A673 (cell line): ENCODE results near the gene VEGFC. TPM values are rescaled to one million over a fixed set of nuclear protein-coding genes. Genes with fewer than 3 reads are reported as not detected.

Experiments
- BruUV-seq: library from RNA; stranded (reverse); fragments of 400-500 nt; replicated peaks from 2 replicates; lab custom pipeline; 2021; lab: Mats Ljungman, UMichigan
- CTCF ChIA-PET: fragments of 300-600 bp; sonication (Branson Sonifier 250); formaldehyde crosslinking; loops from one replicate; lab custom pipeline; 2022; ENCODE audit warnings: antibody characterized with exemption; lab: Charles Lee
- POLR2A ChIA-PET: fragments of 300-600 bp; sonication (Branson Sonifier 250); formaldehyde crosslinking; loops from one replicate; lab custom pipeline; 2022; ENCODE audit warnings: antibody characterized with exemption; ENCODE audit not compliant: low non-redundant PET; lab: Charles Lee
- DNase-seq: peaks from one replicate; pipeline ENCODE4 v3.0.0-alpha.2; 2015; ENCODE audit warnings: low spot score
- H3K27ac ChIP-seq: fragments of 200-600 bp; sonication (generic); 2 replicates; pipeline ENCODE4 v1.5.1; 2016; ENCODE audit warnings: mixed run types, low read depth, mild to moderate bottlenecking, mixed read lengths, antibody characterized with exemption, low read length; ENCODE audit not compliant: poor library complexity, severe bottlenecking
- H3K27me3 ChIP-seq: fragments of 200-600 bp; sonication (generic); replicated peaks from 2 replicates; pipeline ENCODE4 v1.6.1; 2017; ENCODE audit warnings: mixed run types, low read depth, mild to moderate bottlenecking, mixed read lengths, antibody characterized with exemption, low read length; ENCODE audit not compliant: insufficient read depth, poor library complexity
- H3K36me3 ChIP-seq: fragments of 200-600 bp; sonication (generic); 2 replicates; pipeline ENCODE4 v1.6.1; 2016; ENCODE audit warnings: mixed run types, mild to moderate bottlenecking, mixed read lengths, antibody characterized with exemption, low read length; ENCODE audit not compliant: insufficient read depth, poor library complexity, severe bottlenecking
- H3K4me1 ChIP-seq: fragments of 200-600 bp; sonication (generic); 2 replicates; pipeline ENCODE4 v1.6.1; 2017; ENCODE audit warnings: mixed run types, mild to moderate bottlenecking, mixed read lengths, antibody characterized with exemption, low read length; ENCODE audit not compliant: insufficient read depth, poor library complexity, severe bottlenecking
- H3K4me3 ChIP-seq: fragments of 200-600 bp; sonication (generic); 2 replicates; pipeline ENCODE4 v1.5.1; 2016; ENCODE audit warnings: low read depth, mixed run types, mild to moderate bottlenecking, mixed read lengths, low read length; ENCODE audit not compliant: poor library complexity, severe bottlenecking
- H3K9me3 ChIP-seq: fragments of 200-600 bp; sonication (generic); 2 replicates; pipeline ENCODE4 v1.6.1; 2016; ENCODE audit warnings: mixed run types, low read depth, mild to moderate bottlenecking, mixed read lengths, antibody characterized with exemption, low read length; ENCODE audit not compliant: poor library complexity, severe bottlenecking
- CTCF ChIP-seq: fragments of 300-800, 200-600 bp; sonication (generic); conservative IDR thresholded peaks from 2 replicates; pipeline ENCODE4 v1.5.1; 2017; ENCODE audit warnings: low read depth, mild to moderate bottlenecking, antibody characterized with exemption, low read length, moderate library complexity, mixed read lengths
- EZH2 ChIP-seq: fragments of 200-600 bp; sonication (generic); IDR thresholded peaks from 2 replicates; pipeline ENCODE4 v1.6.1; 2017; ENCODE audit warnings: borderline replicate concordance, low read depth, mild to moderate bottlenecking, mixed read lengths, antibody characterized with exemption, low read length; ENCODE audit not compliant: poor library complexity, severe bottlenecking
- intact Hi-C: fragments of 100-400 bp; cut with micrococcal nuclease; formaldehyde crosslinking; loops from one replicate; pipeline ENCODE4 v1.10.0; 2022; ENCODE audit not compliant: unreplicated experiment
- total RNA-seq: library from RNA; stranded (reverse); gene quantifications from 2 replicates; pipeline ENCODE4 v1.2.3, GENCODE V29; 2021

The VEGFC gene
- total RNA-seq, 1 experiment from 2014 or later = not detected

- Histone ChIP-seq H3K9me3 (no peaks in the 10 kb centered on the region), H3K36me3 (no peaks in the 10 kb centered on the region), H3K4me3 (no peak overlapping the region), H3K27ac (no peak overlapping the region), H3K27me3 (peaks cover 57% of the 10 kb centered on the region), H3K4me1 (no peaks in the 10 kb centered on the region)
- intact Hi-C loops = no loop called here
- BruUV-seq = no TSS peak
- ChIA-PET CTCF (no interaction called here), POLR2A (no interaction called here)
- TF ChIP-seq CTCF = no peak
- no peak for TF ChIP-seq EZH2
- DNase-seq = no peak
Measured at GRCh38 chr4:176671532-176671931, 121.2 kb downstream of the VEGFC start.

GRCh38 chr4:176668324-176668723, 124.4 kb downstream of the VEGFC start:
- no peak for DNase-seq
- TF ChIP-seq CTCF (no peak), EZH2 (no peak)
- H3K27me3 ChIP-seq = peaks cover 40% of the 10 kb centered on the region
- H3K4me3 ChIP-seq = no peak overlapping the region
- intact Hi-C loops = no loop called here
- CTCF ChIA-PET = no interaction called here
- no peaks in the 10 kb centered on the region for H3K4me1 ChIP-seq
- POLR2A ChIA-PET = no interaction called here
- H3K36me3 ChIP-seq = no peaks in the 10 kb centered on the region
- no peak overlapping the region for H3K27ac ChIP-seq
- BruUV-seq = no TSS peak
- H3K9me3 ChIP-seq = no peaks in the 10 kb centered on the region

- no peak overlapping the region for H3K27ac ChIP-seq
- no peak for DNase-seq
- H3K27me3 ChIP-seq = peaks cover 41% of the 10 kb centered on the region
- H3K36me3 ChIP-seq = no peaks in the 10 kb centered on the region
- CTCF ChIA-PET = no interaction called here
- no peaks in the 10 kb centered on the region for H3K9me3 ChIP-seq
- POLR2A ChIA-PET = no interaction called here
- TF ChIP-seq CTCF = no peak
- TF ChIP-seq EZH2 = no peak
- H3K4me3 ChIP-seq = no peak overlapping the region
- BruUV-seq = no TSS peak
- intact Hi-C loops = no loop called here
- H3K4me1 ChIP-seq = no peaks in the 10 kb centered on the region
Measured at GRCh38 chr4:176664964-176665363, 127.8 kb downstream of the VEGFC start.
